ENCODE measurements around the gene SKIC2.

The SKIC2 gene

GRCh38 chr6:31948753-31949413 is 10.1 kb upstream of the SKIC2 start:
- no peak for TF ChIP-seq CTCF (IDR thresholded peaks at IDR 0.05; ENCODE audit: low read depth, low read length)
- no peak overlapping the region for H3K4me3 ChIP-seq (replicated peaks in 1 of 2; ENCODE audit: low read depth in 2 of 2, low read length in 2 of 2)
- peak in 1 of 2 donors; percentile 69 for DNase-seq (ENCODE audit: low read depth in 2 of 2)

- no peak for TF ChIP-seq CTCF (IDR thresholded peaks at IDR 0.05; ENCODE audit: low read depth, low read length)
- H3K4me3 ChIP-seq (replicated peaks in 1 of 2; ENCODE audit: low read depth in 2 of 2, low read length in 2 of 2) = no peak overlapping the region
- no peak for DNase-seq (ENCODE audit: low read depth in 2 of 2)
Observed at GRCh38 chr6:31949926-31950548, 8.9 kb upstream of the SKIC2 start.

- TF ChIP-seq CTCF (IDR thresholded peaks at IDR 0.05; ENCODE audit: low read depth, low read length) = peak; percentile 87
- peak; percentile 74 to 77 for DNase-seq (ENCODE audit: low read depth in 2 of 2)
- H3K4me3 ChIP-seq (replicated peaks in 1 of 2; ENCODE audit: low read depth in 2 of 2, low read length in 2 of 2) = no peak overlapping the region
Observed at GRCh38 chr6:31952140-31952805, 6.7 kb upstream of the SKIC2 start.

GRCh38 chr6:31952890-31953289 is 6.1 kb upstream of the SKIC2 start:
- no peak for TF ChIP-seq CTCF (IDR thresholded peaks at IDR 0.05; ENCODE audit: low read depth, low read length)
- no peak overlapping the region for H3K4me3 ChIP-seq (replicated peaks in 1 of 2; ENCODE audit: low read depth in 2 of 2, low read length in 2 of 2)
- no peak for DNase-seq (ENCODE audit: low read depth in 2 of 2)

- TF ChIP-seq CTCF (IDR thresholded peaks at IDR 0.05; ENCODE audit: low read depth, low read length) = no peak
- no peak for DNase-seq (ENCODE audit: low read depth in 2 of 2)
- H3K4me3 ChIP-seq (replicated peaks in 1 of 2; ENCODE audit: low read depth in 2 of 2, low read length in 2 of 2) = no peak overlapping the region
Observed at GRCh38 chr6:31954511-31954910, 4.5 kb upstream of the SKIC2 start.

GRCh38 chr6:31956796-31957195 is 2.2 kb upstream of the SKIC2 start:
- no peak overlapping the region for H3K4me3 ChIP-seq (replicated peaks in 1 of 2; ENCODE audit: low read depth in 2 of 2, low read length in 2 of 2)
- TF ChIP-seq CTCF (IDR thresholded peaks at IDR 0.05; ENCODE audit: low read depth, low read length) = no peak
- DNase-seq (ENCODE audit: low read depth in 2 of 2) = no peak

All from cardiac fibroblast (primary cell).